HCT116 (cell line): Measurements from ENCODE around the gene PRKN. TPM values are rescaled to one million over a fixed set of nuclear protein-coding genes. Genes with fewer than 3 reads are reported as not detected.

ENCODE experiments used
- ATAC-seq: fragments of 200-7000 bp; cut with Tn5 transposase; 2 replicates; pipeline ENCODE4 v1.9.1; 2020; ENCODE audit warnings: mild to moderate bottlenecking, moderate library complexity
- BruUV-seq: library from RNA; stranded (reverse); fragments of 400-500 nt; replicated peaks from 2 replicates; lab custom pipeline; 2021; lab: Mats Ljungman, UMichigan
- CTCF ChIA-PET: fragments of 300-600 bp; sonication (Branson Sonifier 250); formaldehyde crosslinking; loops from one replicate; lab custom pipeline; 2021; ENCODE audit warnings: antibody characterized with exemption; lab: Charles Lee
- POLR2A ChIA-PET: fragments of 300-600, 350-600 bp; sonication (Branson Sonifier 250); formaldehyde crosslinking; loops from one replicate; lab custom pipeline; 2021; ENCODE audit warnings: antibody characterized with exemption; lab: Charles Lee
- RAD21 ChIA-PET, 2 experiments: fragments of 300-600 bp; sonication (Branson Sonifier 250); formaldehyde crosslinking; loops; one replicate each; lab custom pipeline; 2023; ENCODE audit warnings: low total read pairs in 2 of 2; ENCODE audit not compliant: uncharacterized antibody in 2 of 2, unreplicated experiment in 2 of 2, low non-redundant PET in 1 of 2; lab: Charles Lee
- DNase-seq: peaks from one replicate; pipeline ENCODE4 v3.0.0-alpha.2; 2010; ENCODE audit warnings: low read depth, low spot score
- H2AFZ ChIP-seq: fragments of 200-600 bp; shearing (Covaris generic), sonication (generic); 2 replicates; pipeline ENCODE4 v1.6.1; 2017; ENCODE audit warnings: low read depth, mixed run types, mixed read lengths, antibody characterized with exemption, low read length; ENCODE audit not compliant: poor library complexity, severe bottlenecking
- H3K27ac ChIP-seq: 2 replicates; pipeline ENCODE4 v1.5.1; 2012; ENCODE audit warnings: low read depth, low read length
- H3K27me3 ChIP-seq: fragments of 200-600 bp; sonication (generic); 2 replicates; pipeline ENCODE4 v1.6.1; 2016; ENCODE audit warnings: mixed run types, low read length, mixed read lengths; ENCODE audit not compliant: insufficient read depth
- H3K36me3 ChIP-seq, 2 experiments: fragments of 200-500 bp in 1 of 2; fragments of 200-600 bp in 1 of 2; sonication (Bioruptor generic) in 1 of 2; sonication (generic) in 1 of 2; 2 replicates each; pipeline versions ENCODE4 v1.5.1 to v1.6.1; 2014 to 2016; ENCODE audit warnings: low read length in 2 of 2, inconsistent platforms in 1 of 2, mixed read lengths in 1 of 2, mixed run types in 1 of 2; ENCODE audit not compliant: insufficient read depth in 2 of 2, control insufficient read depth in 1 of 2
- H3K4me1 ChIP-seq, 2 experiments: fragments of 200-600 bp in 1 of 2; sonication (generic) in 1 of 2; 2 replicates each; pipeline versions ENCODE4 v1.5.1 to v1.6.1; 2012 to 2017; ENCODE audit warnings: low read length in 2 of 2, inconsistent platforms in 1 of 2, mild to moderate bottlenecking in 1 of 2, mixed read lengths in 1 of 2, mixed run types in 1 of 2, moderate library complexity in 1 of 2; ENCODE audit not compliant: insufficient read depth in 2 of 2, control insufficient read depth in 1 of 2
- H3K4me2 ChIP-seq: fragments of 200-600 bp; sonication (generic); 2 replicates; pipeline ENCODE4 v1.6.1; 2017; ENCODE audit warnings: mixed run types, low read length, mixed read lengths
- H3K4me3 ChIP-seq, 2 experiments: fragments of 200-600 bp in 1 of 2; sonication (generic) in 1 of 2; replicated peaks in 1 of 2; 2 replicates each; pipeline ENCODE4 v1.5.1; 2011 to 2016; ENCODE audit warnings: low read length in 2 of 2, control low read depth in 1 of 2, low read depth in 1 of 2, mild to moderate bottlenecking in 1 of 2, mixed read lengths in 1 of 2, mixed run types in 1 of 2
- H3K79me2 ChIP-seq: fragments of 200-600 bp; sonication (generic); 2 replicates; pipeline ENCODE4 v1.6.1; 2017; ENCODE audit warnings: mild to moderate bottlenecking, mixed run types, low read length, moderate library complexity, mixed read lengths; ENCODE audit not compliant: insufficient read depth
- H3K9ac ChIP-seq: fragments of 200-600 bp; sonication (generic); 2 replicates; pipeline ENCODE4 v1.6.1; 2016; ENCODE audit warnings: low read length, mixed read lengths
- H3K9me2 ChIP-seq: fragments of 200-600 bp; sonication (generic), shearing (Covaris generic); 2 replicates; pipeline ENCODE4 v1.6.1; 2017; ENCODE audit warnings: mixed run types, mild to moderate bottlenecking, moderate library complexity; ENCODE audit not compliant: insufficient read depth
- H3K9me3 ChIP-seq, 2 experiments: fragments of 200-500 bp in 1 of 2; fragments of 200-600 bp in 1 of 2; sonication (Bioruptor generic) in 1 of 2; sonication (generic) in 1 of 2; 2 replicates each; pipeline ENCODE4 v1.6.1; 2014 to 2017; ENCODE audit warnings: low read length in 2 of 2, mixed read lengths in 2 of 2, inconsistent platforms in 1 of 2, low read depth in 1 of 2, mild to moderate bottlenecking in 1 of 2, mixed run types in 1 of 2, moderate library complexity in 1 of 2; ENCODE audit not compliant: control insufficient read depth in 1 of 2, insufficient read depth in 1 of 2
- H4K20me1 ChIP-seq: fragments of 200-600 bp; sonication (generic), shearing (Covaris generic); 2 replicates; pipeline ENCODE4 v1.6.1; 2017; ENCODE audit warnings: mixed run types, mild to moderate bottlenecking, moderate library complexity; ENCODE audit not compliant: insufficient read depth
- CTCF ChIP-seq, 3 experiments: fragments of 200-600 bp in 1 of 3; sonication (generic) in 1 of 3; IDR thresholded peaks in 2 of 3; conservative IDR thresholded peaks in 1 of 3; 2 replicates each; pipeline ENCODE4 v1.5.1; 2012 to 2017; ENCODE audit warnings: low read depth in 2 of 3, low read length in 2 of 3, antibody characterized with exemption in 1 of 3, borderline replicate concordance in 1 of 3, control low read depth in 1 of 3, mild to moderate bottlenecking in 1 of 3, mixed read lengths in 1 of 3, mixed run types in 1 of 3, moderate library complexity in 1 of 3; ENCODE audit not compliant: insufficient read depth in 1 of 3
- ELF1 ChIP-seq: IDR thresholded peaks from 2 replicates; pipeline ENCODE4 v1.6.1; 2012; ENCODE audit warnings: low read depth, borderline replicate concordance
- EZH2phosphoT487 ChIP-seq: fragments of 200-600 bp; IDR thresholded peaks from 2 replicates; pipeline ENCODE4 v1.6.1; 2018; ENCODE audit warnings: antibody characterized with exemption, borderline replicate concordance
- JUND ChIP-seq: IDR thresholded peaks from 2 replicates; pipeline ENCODE4 v1.6.1; 2012
- MAX ChIP-seq: IDR thresholded peaks from 2 replicates; pipeline ENCODE4 v1.6.1; 2012
- SIN3A ChIP-seq: IDR thresholded peaks from 2 replicates; pipeline ENCODE4 v1.6.1; 2012; ENCODE audit warnings: low read depth
- SP1 ChIP-seq: IDR thresholded peaks from 2 replicates; pipeline ENCODE4 v1.6.1; 2012; ENCODE audit warnings: low read depth
- YY1 ChIP-seq: IDR thresholded peaks from 2 replicates; pipeline ENCODE4 v1.6.1; 2011; ENCODE audit warnings: low read length, low read depth, moderate library complexity, mild to moderate bottlenecking; ENCODE audit not compliant: insufficient replicate concordance; ENCODE audit errors: extremely low read depth
- intact Hi-C: fragments of 100-400 bp; cut with micrococcal nuclease; formaldehyde crosslinking; loops from 2 replicates; pipeline ENCODE4 v1.10.0; 2022
- total RNA-seq: library from RNA; stranded (reverse); gene quantifications from one replicate; pipeline ENCODE4 v1.2.1, GENCODE V29; 2021; ENCODE audit not compliant: unreplicated experiment

The PRKN gene
- total RNA-seq, 1 experiment from 2014 or later, result 2.6 TPM

DNA sequence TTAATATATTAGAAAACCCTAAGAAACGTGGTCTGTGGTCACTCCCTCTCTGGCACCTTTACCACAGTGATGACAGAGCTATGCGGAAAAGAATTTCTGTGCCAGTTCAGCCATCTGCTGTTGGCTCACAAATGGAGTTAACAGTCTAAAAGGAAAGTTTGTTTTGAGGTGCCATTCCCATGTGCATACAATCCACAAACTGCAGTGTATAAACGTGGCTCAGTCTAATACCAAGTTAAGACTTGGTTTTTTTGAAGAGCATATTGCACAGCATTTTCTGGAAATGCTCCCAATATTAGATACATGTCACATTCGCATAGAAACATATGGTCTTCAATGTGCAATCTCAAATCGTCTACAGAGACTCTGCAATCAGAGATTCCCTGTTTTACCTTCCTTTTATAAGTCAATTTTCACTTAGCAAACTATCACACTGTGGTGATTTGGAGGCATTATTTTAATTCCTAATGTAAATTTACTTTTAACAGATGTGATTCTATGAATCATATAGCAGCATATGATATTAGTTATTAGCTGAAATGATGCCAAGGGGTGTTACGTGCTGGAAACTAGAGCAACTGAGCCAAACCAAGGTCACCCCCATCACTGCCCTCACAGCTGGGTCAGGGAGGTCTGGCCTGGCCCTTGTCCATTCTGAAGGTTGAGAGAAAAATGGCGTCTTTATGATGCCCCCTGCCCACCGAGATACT, 383.5 kb downstream of the PRKN start (continued):
- TF ChIP-seq CTCF (IDR thresholded peaks at IDR 0.05 in 2 of 3, conservative IDR thresholded peaks at IDR 0.05 in 1 of 3; ENCODE audit: borderline replicate concordance in 1 of 3, insufficient read depth in 1 of 3, low read depth in 2 of 3, low read length in 2 of 3), result no peak
- no peak for TF ChIP-seq EZH2phosphoT487
- TF ChIP-seq MAX, result no peak
- TF ChIP-seq YY1, result no peak
- TF ChIP-seq SIN3A, result no peak
- no peak for TF ChIP-seq JUND
- no peak for TF ChIP-seq ELF1

DNA sequence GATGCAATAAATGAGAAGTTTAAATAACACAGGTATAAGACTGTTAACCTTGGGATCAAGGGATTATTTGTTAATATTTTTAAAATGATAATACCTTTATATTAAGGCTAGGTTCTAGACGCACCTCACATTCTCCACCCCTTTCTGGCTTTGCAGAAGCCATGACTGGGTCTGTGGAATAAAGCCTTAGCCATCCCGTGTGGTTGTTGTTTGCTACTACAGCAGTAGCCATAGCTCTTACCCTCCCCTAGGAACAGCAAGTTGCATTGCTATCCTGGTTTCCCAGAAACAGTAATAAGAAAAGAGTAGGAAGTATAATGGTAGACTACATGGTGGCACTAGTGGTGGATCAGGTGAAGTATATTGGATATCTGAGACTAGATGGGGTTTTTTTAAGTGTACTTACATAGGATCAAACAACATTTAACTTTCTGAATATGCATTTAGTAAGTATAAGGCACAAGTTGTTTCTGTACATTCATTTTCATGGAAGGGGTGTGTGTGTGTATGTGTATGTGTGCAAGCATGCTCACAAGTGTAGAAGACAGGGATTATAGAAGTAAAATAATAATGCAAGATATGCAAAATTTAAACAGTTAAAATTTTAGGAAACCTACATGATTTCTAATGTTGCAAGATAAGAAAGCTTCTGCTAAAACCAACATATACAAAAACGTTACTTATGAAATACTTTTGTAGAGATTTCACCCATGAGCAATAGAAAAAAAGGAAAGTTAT, 384.2 kb downstream of the PRKN start:
- Histone ChIP-seq H3K4me1 (no peaks in the 10 kb centered on the region), H3K9me3 (no peaks in the 10 kb centered on the region)
- TF ChIP-seq CTCF (IDR thresholded peaks at IDR 0.05 in 2 of 3, conservative IDR thresholded peaks at IDR 0.05 in 1 of 3; ENCODE audit: borderline replicate concordance in 1 of 3, insufficient read depth in 1 of 3, low read depth in 2 of 3, low read length in 2 of 3), result peak in 2 of 3 experiments; percentile 15 to 23; a peak in 2 of 6 replicates
- no peak for TF ChIP-seq SP1
- TF ChIP-seq, all 23 proteins: peak for 1
- BruUV-seq, result no TSS peak
- no peak overlapping the region for H3K4me2 ChIP-seq
- ChIA-PET POLR2A (no interaction called here), RAD21 (no interaction called here), CTCF (no interaction called here)
- H3K27ac ChIP-seq, result no peak overlapping the region
- H3K36me3 ChIP-seq, result no peaks in the 10 kb centered on the region
- intact Hi-C loops, result no loop called here
- no peak overlapping the region for H2AFZ ChIP-seq
- H3K79me2 ChIP-seq, result no peaks in the 10 kb centered on the region
- no peaks in the 10 kb centered on the region for H3K27me3 ChIP-seq
- H3K9ac ChIP-seq, result no peak overlapping the region
- no peak overlapping the region for H3K4me3 ChIP-seq
- H3K9me2 ChIP-seq, result no peaks in the 10 kb centered on the region
- peak; percentile 4 for DNase-seq
- ATAC-seq, result peak; percentile 83
- H4K20me1 ChIP-seq, result no peaks in the 10 kb centered on the region
